SW480 (cell line): ENCODE measurements around the gene C1orf159.

Experiments
- DNase-seq: peaks from one replicate; pipeline ENCODE4 v3.0.0-alpha.2; 2016; ENCODE audit warnings: low spot score

Gene C1orf159

GRCh38 chr1:1149416-1149815 is 33.5 kb upstream of the C1orf159 start:
- no peak for DNase-seq

- no peak for DNase-seq
Measured at GRCh38 chr1:1148569-1148968, 32.7 kb upstream of the C1orf159 start.

GRCh38 chr1:1148061-1148460 is 32.2 kb upstream of the C1orf159 start:
- DNase-seq: no peak

- no peak for DNase-seq
Measured at GRCh38 chr1:1146596-1146995, 30.7 kb upstream of the C1orf159 start.

GRCh38 chr1:1146026-1146425 is 30.1 kb upstream of the C1orf159 start:
- no peak for DNase-seq

GRCh38 chr1:1145547-1145914 is 29.6 kb upstream of the C1orf159 start:
- no peak for DNase-seq

- DNase-seq: peak; percentile 77
Measured at GRCh38 chr1:1144843-1145546, 29.1 kb upstream of the C1orf159 start.

- peak; percentile 83 for DNase-seq
Measured at GRCh38 chr1:1144122-1144842, 28.4 kb upstream of the C1orf159 start.

GRCh38 chr1:1143636-1144035 is 27.7 kb upstream of the C1orf159 start:
- DNase-seq: no peak

GRCh38 chr1:1142844-1143243 is 27.0 kb upstream of the C1orf159 start:
- peak; percentile 55 for DNase-seq

GRCh38 chr1:1142352-1142751 is 26.5 kb upstream of the C1orf159 start:
- DNase-seq: peak; percentile 52

GRCh38 chr1:1141911-1142250 is 26.0 kb upstream of the C1orf159 start:
- DNase-seq: no peak

- no peak for DNase-seq
Measured at GRCh38 chr1:1141244-1141910, 25.5 kb upstream of the C1orf159 start.

- DNase-seq: no peak
Measured at GRCh38 chr1:1140673-1141072, 24.8 kb upstream of the C1orf159 start.

- DNase-seq: peak; percentile 90
Measured at GRCh38 chr1:1137256-1138045, 21.6 kb upstream of the C1orf159 start.

- peak; percentile 97 for DNase-seq
Measured at GRCh38 chr1:1136547-1137230, 20.8 kb upstream of the C1orf159 start.

GRCh38 chr1:1135339-1136136 is 19.6 kb upstream of the C1orf159 start:
- DNase-seq: no peak

- DNase-seq: no peak
Measured at GRCh38 chr1:1134300-1134970, 18.5 kb upstream of the C1orf159 start.

- no peak for DNase-seq
Measured at GRCh38 chr1:1132956-1133750, 17.3 kb upstream of the C1orf159 start.
